Thyroid gland (tissue), 4 donors: ENCODE data around the gene ANLN. TPM values are rescaled to one million over a fixed set of nuclear protein-coding genes. Genes with fewer than 3 reads are reported as not detected.

Source experiments
- DNase-seq, 2 donors: peaks; one replicate each; pipeline ENCODE4 v3.0.0-alpha.2; 2019
- H3K27ac ChIP-seq, 3 donors: fragments of 200-600 bp; sonication (generic); 1 replicate in 2 of 3; 2 replicates in 1 of 3; pipeline ENCODE4 v1.5.1; 2016 to 2019; ENCODE audit warnings: mild to moderate bottlenecking in 1 of 3, moderate library complexity in 1 of 3
- H3K27me3 ChIP-seq: fragments of 200-600 bp; sonication (generic); one replicate; pipeline ENCODE4 v1.5.1; 2019
- H3K36me3 ChIP-seq, 2 donors: fragments of 200-600 bp; sonication (generic); one replicate each; pipeline ENCODE4 v1.5.1; 2016 to 2019
- H3K4me1 ChIP-seq, 2 donors: fragments of 200-600 bp; sonication (generic); one replicate each; pipeline ENCODE4 v1.5.1; 2017 to 2019
- H3K4me3 ChIP-seq, 3 donors: fragments of 200-600 bp; sonication (generic); replicated peaks in 1 of 3; 1 replicate in 2 of 3; 2 replicates in 1 of 3; pipeline ENCODE4 v1.5.1; 2016; ENCODE audit warnings: mild to moderate bottlenecking in 1 of 3
- H3K9me3 ChIP-seq: fragments of 200-600 bp; sonication (generic); one replicate; pipeline ENCODE4 v1.5.1; 2017
- CTCF ChIP-seq, 6 experiments: fragments of 200-600 bp in 3 of 6; fragments of 450-650 bp in 3 of 6; sonication (generic) in 3 of 6; IDR thresholded peaks; one replicate each; pipeline ENCODE4 v1.5.1; 2016 to 2019; ENCODE audit warnings: antibody characterized with exemption in 6 of 6, mild to moderate bottlenecking in 2 of 6, inconsistent platforms in 1 of 6, moderate library complexity in 1 of 6
- POLR2A ChIP-seq, 2 donors: fragments of 450-650 bp; IDR thresholded peaks; one replicate each; pipeline ENCODE4 v1.6.1; 2017; ENCODE audit warnings: antibody characterized with exemption in 2 of 2, mild to moderate bottlenecking in 2 of 2, moderate library complexity in 1 of 2
- WGBS, 2 donors: methylation state at CpG; one replicate each; pipeline ENCODE4 v1.1.5; 2017; 5-methylcytosine and 5-hydroxymethylcytosine counted together
- intact Hi-C: fragments of 100-400 bp; cut with DNase I; formaldehyde crosslinking; loops from one replicate; pipeline ENCODE4 v1.15.1; 2023
- total RNA-seq, 4 donors: library from RNA; depleted of rRNA; stranded (reverse); fragments of >200 nt; gene quantifications; one replicate each; pipeline ENCODE4 v1.2.3, GENCODE V29; 2016

The ANLN gene
- total RNA-seq, 4 donors from 2014 or later: 0.88 to 4.0 (median 3.1) TPM

- TF ChIP-seq CTCF (IDR thresholded peaks at IDR 0.05) (no peak), POLR2A (IDR thresholded peaks at IDR 0.05) (no peak)
- no peaks in the 10 kb centered on the region for H3K4me1 ChIP-seq
- no peak overlapping the region for H3K4me3 ChIP-seq
- no peak for DNase-seq
- no peak overlapping the region for H3K27ac ChIP-seq
- no peaks in the 10 kb centered on the region for H3K9me3 ChIP-seq
- WGBS, 2 donors: 88 to 90% methylated on average over 2 of the region's 2 CpGs
- no peaks in the 10 kb centered on the region for H3K27me3 ChIP-seq
- intact Hi-C loops: no loop called here
- no peaks in the 10 kb centered on the region for H3K36me3 ChIP-seq
Observed at GRCh38 chr7:36408589-36408988, 18.9 kb downstream of the ANLN start.

GRCh38 chr7:36409180-36409579, 19.5 kb downstream of the ANLN start:
- Histone ChIP-seq H3K4me1 (no peaks in the 10 kb centered on the region), H3K36me3 (no peaks in the 10 kb centered on the region), H3K27ac (no peak overlapping the region), H3K27me3 (no peaks in the 10 kb centered on the region), H3K4me3 (no peak overlapping the region), H3K9me3 (no peaks in the 10 kb centered on the region)
- DNase-seq: no peak
- WGBS, 2 donors: 96 to 100% methylated on average over 1 of the region's 1 CpG
- TF ChIP-seq POLR2A (IDR thresholded peaks at IDR 0.05): no peak
- TF ChIP-seq CTCF (IDR thresholded peaks at IDR 0.05): no peak
- intact Hi-C loops: no loop called here

DNA sequence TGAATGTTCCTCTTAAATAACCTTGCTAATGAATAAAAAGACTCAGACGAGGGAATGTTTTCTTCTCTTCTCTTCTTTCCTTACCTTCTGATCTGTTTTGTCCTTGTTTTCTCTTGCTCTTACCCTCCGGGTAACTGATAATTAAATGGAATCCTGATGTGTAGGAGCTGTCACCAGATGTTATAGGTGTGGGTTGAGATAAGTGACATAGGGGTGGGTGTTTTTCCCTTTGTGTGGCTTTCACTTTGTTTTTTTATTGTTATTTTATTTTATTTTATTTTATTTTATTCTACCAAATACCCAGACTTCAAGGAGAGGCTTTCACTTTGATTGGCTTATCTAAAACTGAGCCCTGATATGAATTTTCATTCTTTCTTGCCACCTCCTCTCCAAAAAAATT, 25.5 kb downstream of the ANLN start:
- WGBS, 2 donors: 92 to 96% methylated on average over 2 of the region's 2 CpGs
- TF ChIP-seq CTCF (IDR thresholded peaks at IDR 0.05): no peak
- no peak for TF ChIP-seq POLR2A (IDR thresholded peaks at IDR 0.05)
- Histone ChIP-seq H3K4me1 (no peaks in the 10 kb centered on the region), H3K9me3 (no peaks in the 10 kb centered on the region), H3K36me3 (no peaks in the 10 kb centered on the region), H3K27me3 (no peaks in the 10 kb centered on the region), H3K27ac (no peak overlapping the region), H3K4me3 (no peak overlapping the region)
- DNase-seq: no peak
- intact Hi-C loops: no loop called here

DNA sequence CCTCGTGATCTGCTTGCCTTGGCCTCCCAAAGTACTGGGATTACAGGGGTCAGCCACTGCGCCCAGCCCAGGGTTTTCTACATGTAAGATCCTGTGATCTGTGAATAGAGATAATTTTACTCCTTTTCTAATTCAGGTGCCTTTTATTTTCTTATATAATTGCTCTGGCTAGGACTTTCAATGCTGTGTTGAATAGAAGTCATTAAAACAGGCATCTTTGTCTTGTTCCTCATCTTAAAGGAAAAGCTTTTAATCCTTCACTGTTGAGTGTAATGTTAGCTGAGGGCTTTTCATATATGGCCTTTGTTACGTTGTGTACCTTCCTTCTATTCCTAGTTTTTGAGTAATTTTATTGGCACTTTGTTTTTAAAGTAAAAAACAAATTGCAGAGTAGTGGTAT, 26.6 kb downstream of the ANLN start:
- intact Hi-C loops: no loop called here
- 95 to 99% methylated on average over 3 of the region's 3 CpGs for WGBS, 2 donors
- TF ChIP-seq CTCF (IDR thresholded peaks at IDR 0.05) (no peak), POLR2A (IDR thresholded peaks at IDR 0.05) (no peak)
- DNase-seq: no peak
- Histone ChIP-seq H3K9me3 (no peaks in the 10 kb centered on the region), H3K27me3 (no peaks in the 10 kb centered on the region), H3K4me1 (no peaks in the 10 kb centered on the region), H3K4me3 (no peak overlapping the region), H3K36me3 (no peaks in the 10 kb centered on the region), H3K27ac (no peak overlapping the region)

DNA sequence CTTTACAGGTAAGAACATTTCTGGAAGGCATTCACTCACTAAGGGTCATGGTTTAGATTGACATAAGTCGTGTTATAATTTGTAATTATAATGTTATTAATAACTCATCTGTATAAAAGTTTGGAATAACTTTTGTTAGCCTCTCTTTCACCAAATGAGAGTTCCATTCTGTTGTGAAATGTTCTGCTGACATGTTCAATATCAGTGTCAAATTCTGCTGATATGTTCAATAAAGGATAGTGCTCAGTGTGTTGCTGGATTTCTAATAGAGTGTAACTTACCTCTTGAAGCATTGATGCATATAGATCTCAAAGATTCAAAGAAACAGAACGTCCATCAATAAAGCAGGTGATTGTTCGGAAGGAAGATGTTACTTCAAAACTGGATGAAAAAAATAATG, 30.6 kb downstream of the ANLN start:
- no peaks in the 10 kb centered on the region for H3K27me3 ChIP-seq
- 94 to 98% methylated on average over 3 of the region's 3 CpGs for WGBS, 2 donors
- H3K27ac ChIP-seq: no peak overlapping the region
- no peak for DNase-seq
- no peaks in the 10 kb centered on the region for H3K36me3 ChIP-seq
- no peaks in the 10 kb centered on the region for H3K4me1 ChIP-seq
- no peaks in the 10 kb centered on the region for H3K9me3 ChIP-seq
- intact Hi-C loops: no loop called here
- H3K4me3 ChIP-seq: no peak overlapping the region
- TF ChIP-seq POLR2A (IDR thresholded peaks at IDR 0.05): no peak
- no peak for TF ChIP-seq CTCF (IDR thresholded peaks at IDR 0.05)
